Kidney (tissue), 14 donors: ENCODE measurements around the gene VDR. TPM values are rescaled to one million over a fixed set of nuclear protein-coding genes. Genes with fewer than 3 reads are reported as not detected.
"Not testable (repeated sequence)": the region's sequence is repeated elsewhere in the genome, so short reads cannot be mapped to it uniquely, and the experiment has no call there.

Experiments
- DNase-seq, 5 donors: peaks; one replicate each; pipeline ENCODE4 v3.0.0-alpha.2; 2013 to 2020
- FAIRE-seq: peaks from 2 replicates; lab custom pipeline; 2012; peaks lifted over from hg19 to GRCh38; lab: Jason Lieb, UNC
- H3K27ac ChIP-seq, 2 donors: one replicate each; pipeline ENCODE4 v1.7.0; 2013; ENCODE audit warnings: low read depth in 2 of 2, low read length in 2 of 2, inconsistent platforms in 1 of 2
- H3K27me3 ChIP-seq: one replicate; pipeline ENCODE4 v1.7.1; 2013; ENCODE audit warnings: low read length, inconsistent platforms; ENCODE audit not compliant: control insufficient read depth, insufficient read depth
- H3K36me3 ChIP-seq, 3 donors: one replicate each; pipeline versions ENCODE4 v1.7.0 to v1.7.1; 2013; ENCODE audit warnings: low read length in 3 of 3, control low read depth in 1 of 3, inconsistent platforms in 1 of 3; ENCODE audit not compliant: insufficient read depth in 3 of 3, control insufficient read depth in 2 of 3
- H3K4me1 ChIP-seq, 3 donors: one replicate each; pipeline versions ENCODE4 v1.7.0 to v1.7.1; 2013; ENCODE audit warnings: low read length in 3 of 3, inconsistent platforms in 1 of 3, low read depth in 1 of 3; ENCODE audit not compliant: control insufficient read depth in 2 of 3, insufficient read depth in 2 of 3
- H3K4me3 ChIP-seq, 3 donors: one replicate each; pipeline versions ENCODE4 v1.7.0 to v1.8.1; 2013; ENCODE audit warnings: low read length in 3 of 3, control low read depth in 1 of 3, inconsistent platforms in 1 of 3
- H3K9ac ChIP-seq, 3 donors: one replicate each; pipeline versions ENCODE4 v1.7.0 to v1.7.1; 2013; ENCODE audit warnings: low read length in 3 of 3, control low read depth in 1 of 3, inconsistent platforms in 1 of 3
- H3K9me3 ChIP-seq, 3 donors: one replicate each; pipeline versions ENCODE4 v1.7.0 to v1.7.1; 2013; ENCODE audit warnings: low read length in 3 of 3, control low read depth in 1 of 3, inconsistent platforms in 1 of 3; ENCODE audit not compliant: control insufficient read depth in 2 of 3, insufficient read depth in 1 of 3
- intact Hi-C: fragments of 100-400 bp; cut with DNase I; formaldehyde crosslinking; loops from one replicate; pipeline ENCODE4 v1.11.1; 2022
- polyA plus RNA-seq: library from polyadenylated mRNA; stranded (reverse); fragments of 350-450 nt; fragmentation: Illumina TruSeq; extraction: RNeasy Lipid Tissue Mini Kit (QIAGEN cat#74804); gene quantifications from one replicate; pipeline ENCODE4 v1.2.3, GENCODE V29; 2014; ENCODE audit warnings: low read depth, low replicate concordance; ENCODE audit not compliant: insufficient read depth
- total RNA-seq: library from RNA; stranded (reverse); fragmentation: NEBNext Ultra II Directional; extraction: Animal tissue kit (Norgen Biotek cat#: 25700); gene quantifications from one replicate; pipeline ENCODE4 v1.2.1, GENCODE V29; 2021
- TF ChIP-seq, protein P1 (sequence below): IDR thresholded peaks from 3 replicates; pipeline ENCODE4 v1.5.1; 2012; ENCODE audit warnings: mild to moderate bottlenecking, moderate library complexity, borderline replicate concordance; ENCODE audit not compliant: insufficient read depth; ENCODE audit errors: extremely low read depth
- donor health status: control.
- donor health status: control.
- donor health status: control.
- donor health status: control.
- donor health status: control.
- donor health status: DM: yes; HTN: yes; CAD: no.
- donor health status: Normal renal cell carcinoma (clear cell type).

Gene VDR
- total and polyA plus RNA-seq, 2 donors from 2014 or later: 14.8 to 19.1 TPM

DNA sequence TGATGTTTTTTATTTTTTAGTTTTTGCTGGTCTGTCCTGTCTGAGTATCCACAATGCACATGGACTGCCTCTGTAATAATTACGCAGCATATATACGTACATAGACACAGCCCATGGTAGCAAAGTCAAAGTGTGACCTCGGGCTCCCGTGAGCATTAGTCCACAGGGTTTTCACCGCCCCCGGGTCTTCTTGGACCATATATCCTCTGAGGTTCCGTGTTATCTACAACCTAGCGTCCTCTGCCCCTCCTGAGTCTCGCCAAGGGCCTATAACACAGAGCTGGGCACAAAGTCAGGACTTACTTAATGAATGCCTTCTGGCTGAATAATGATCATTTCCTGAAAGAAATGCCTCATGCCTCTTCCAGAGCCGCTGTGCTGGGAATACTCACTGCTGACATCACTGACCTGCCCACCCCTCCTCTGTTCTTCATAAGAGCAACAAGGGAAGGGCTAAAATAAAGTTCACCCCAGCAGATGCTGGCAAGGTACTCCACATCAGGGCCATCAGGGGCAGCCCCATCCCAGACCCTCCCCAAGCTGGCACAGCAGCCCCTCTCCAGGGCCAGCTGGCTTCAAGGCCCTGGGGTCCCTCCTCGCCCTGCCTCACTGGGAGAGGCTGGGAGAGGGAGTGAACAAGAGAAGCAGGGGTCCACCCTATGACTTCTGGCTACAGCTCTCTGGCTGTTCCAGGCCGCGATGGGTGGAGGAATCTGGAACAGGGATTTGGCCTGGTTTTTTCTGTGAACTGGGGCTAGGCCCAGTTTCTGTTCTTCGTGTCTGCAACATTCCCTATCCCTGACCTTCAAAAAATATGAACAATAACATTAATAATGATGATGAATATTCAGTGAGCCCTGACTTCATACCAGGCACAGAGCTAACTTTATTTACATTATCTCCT lies 93.0 kb downstream of the VDR start:
- peaks cover 7 to 73% (median 48%) of the 10 kb centered on the region in 3 donors for H3K4me1 ChIP-seq
- intact Hi-C loops: no loop called here
- TF ChIP-seq, protein P1, sequence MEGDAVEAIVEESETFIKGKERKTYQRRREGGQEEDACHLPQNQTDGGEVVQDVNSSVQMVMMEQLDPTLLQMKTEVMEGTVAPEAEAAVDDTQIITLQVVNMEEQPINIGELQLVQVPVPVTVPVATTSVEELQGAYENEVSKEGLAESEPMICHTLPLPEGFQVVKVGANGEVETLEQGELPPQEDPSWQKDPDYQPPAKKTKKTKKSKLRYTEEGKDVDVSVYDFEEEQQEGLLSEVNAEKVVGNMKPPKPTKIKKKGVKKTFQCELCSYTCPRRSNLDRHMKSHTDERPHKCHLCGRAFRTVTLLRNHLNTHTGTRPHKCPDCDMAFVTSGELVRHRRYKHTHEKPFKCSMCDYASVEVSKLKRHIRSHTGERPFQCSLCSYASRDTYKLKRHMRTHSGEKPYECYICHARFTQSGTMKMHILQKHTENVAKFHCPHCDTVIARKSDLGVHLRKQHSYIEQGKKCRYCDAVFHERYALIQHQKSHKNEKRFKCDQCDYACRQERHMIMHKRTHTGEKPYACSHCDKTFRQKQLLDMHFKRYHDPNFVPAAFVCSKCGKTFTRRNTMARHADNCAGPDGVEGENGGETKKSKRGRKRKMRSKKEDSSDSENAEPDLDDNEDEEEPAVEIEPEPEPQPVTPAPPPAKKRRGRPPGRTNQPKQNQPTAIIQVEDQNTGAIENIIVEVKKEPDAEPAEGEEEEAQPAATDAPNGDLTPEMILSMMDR: no peak
- FAIRE-seq (no peak), DNase-seq (no peak)
- no peaks in the 10 kb centered on the region for H3K36me3 ChIP-seq
- H3K9me3 ChIP-seq: no peaks in the 10 kb centered on the region
- H3K27ac ChIP-seq: peak overlapping the region; percentile 92 to 99
- peak overlapping the region in 2 of 3 donors; percentile 48 to 49 for H3K4me3 ChIP-seq
- peak overlapping the region in 1 of 3 donors; percentile 51 for H3K9ac ChIP-seq
- H3K27me3 ChIP-seq: no peaks in the 10 kb centered on the region

DNA sequence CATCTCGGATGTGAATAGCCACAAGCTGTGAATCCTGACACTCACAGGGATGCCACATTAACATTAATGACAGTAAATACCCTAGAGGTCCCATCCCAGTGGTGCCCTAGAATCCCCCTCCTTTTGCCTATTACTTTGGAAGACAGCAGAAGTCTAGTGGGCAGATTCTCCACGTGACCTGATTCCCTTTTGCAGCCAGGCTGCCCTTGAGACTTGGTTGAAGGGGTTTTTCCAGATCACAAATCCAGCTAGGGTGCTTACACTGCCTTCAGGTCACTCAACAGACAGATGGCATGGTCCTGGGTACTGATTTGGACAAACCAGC lies 93.8 kb downstream of the VDR start:
- intact Hi-C loops: no loop called here
- Histone ChIP-seq H3K27ac (peak overlapping the region in 1 of 2 donors; percentile 99), H3K36me3 (no peaks in the 10 kb centered on the region), H3K4me1 (peaks cover 7 to 67% (median 46%) of the 10 kb centered on the region in 3 donors), H3K9me3 (no peaks in the 10 kb centered on the region), H3K27me3 (no peaks in the 10 kb centered on the region), H3K4me3 (no peak overlapping the region), H3K9ac (peak overlapping the region in 2 of 3 donors; percentile 43 to 51)
- TF ChIP-seq, protein P1: no peak
- FAIRE-seq: no peak
- no peak for DNase-seq

DNA sequence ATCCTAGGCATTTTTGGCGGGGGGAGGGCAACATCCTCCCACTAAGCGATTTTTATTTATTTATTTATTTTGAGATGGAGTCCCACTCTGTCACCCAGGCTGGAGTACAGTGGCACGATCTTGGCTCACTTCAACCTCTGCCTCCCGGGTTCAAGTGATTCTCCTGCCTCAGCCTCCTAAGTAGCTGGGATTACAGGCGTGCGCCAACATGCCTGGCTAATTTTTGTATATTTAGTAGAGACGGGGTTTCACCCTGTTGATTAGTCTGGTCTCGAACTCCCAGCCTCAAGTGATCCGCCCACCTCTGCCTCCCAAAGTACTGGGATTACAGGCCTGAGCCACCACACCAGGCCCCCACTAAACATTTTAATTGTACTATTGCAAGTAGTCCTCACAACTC lies 95.3 kb downstream of the VDR start:
- H3K9ac ChIP-seq, H3K27ac ChIP-seq, DNase-seq, intact Hi-C loops, H3K27me3 ChIP-seq, H3K9me3 ChIP-seq, H3K4me3 ChIP-seq, FAIRE-seq, H3K36me3 ChIP-seq: not testable (repeated sequence)
- peaks cover 7 to 64% (median 46%) of the 10 kb centered on the region in 3 donors for H3K4me1 ChIP-seq

DNA sequence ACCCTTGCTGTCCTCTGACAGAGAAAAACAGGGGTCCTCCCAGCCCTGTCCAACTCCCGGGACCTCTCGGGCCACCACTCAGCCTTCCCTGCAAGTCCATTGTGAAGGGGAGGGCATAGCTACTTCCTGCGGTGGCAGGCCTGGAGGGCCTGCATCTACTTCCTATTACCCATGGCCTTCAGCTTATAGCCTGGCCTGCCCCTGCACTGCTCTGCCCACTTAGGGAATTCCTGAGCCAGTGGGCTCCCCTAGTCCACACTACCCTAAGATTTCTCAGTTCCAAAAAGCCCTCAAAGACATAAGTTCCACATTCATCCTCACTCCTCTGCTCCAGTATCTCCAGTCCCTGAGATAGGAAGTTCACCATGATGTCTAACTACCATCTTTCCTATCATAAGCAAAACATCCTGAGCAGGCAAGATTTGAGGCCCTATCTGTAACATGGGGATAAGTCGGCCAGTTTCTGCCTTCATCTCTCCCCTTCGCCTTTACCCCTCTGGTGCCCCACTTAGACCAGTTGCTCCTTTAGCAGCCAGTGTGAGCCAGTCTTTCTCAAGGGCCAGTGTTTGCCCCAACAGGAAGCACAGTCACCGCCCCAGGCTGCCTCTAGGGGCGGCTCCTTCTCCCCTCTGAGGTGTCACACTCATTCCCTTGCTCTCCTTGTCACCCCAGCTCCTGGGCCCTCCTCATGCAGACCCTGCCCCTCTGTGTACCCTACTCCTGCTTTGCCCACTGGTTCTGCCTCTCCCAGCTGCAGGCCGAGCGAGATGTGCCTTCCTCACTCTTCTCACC lies 96.0 kb downstream of the VDR start:
- Histone ChIP-seq H3K4me3 (no peak overlapping the region), H3K27me3 (no peaks in the 10 kb centered on the region), H3K4me1 (peaks cover 7 to 64% (median 47%) of the 10 kb centered on the region in 3 donors), H3K9me3 (no peaks in the 10 kb centered on the region), H3K27ac (peak overlapping the region; percentile 40 to 67), H3K9ac (peak overlapping the region in 1 of 3 donors; percentile 51), H3K36me3 (no peaks in the 10 kb centered on the region)
- intact Hi-C loops: no loop called here
- TF ChIP-seq, protein P1: no peak
- DNase-seq (no peak), FAIRE-seq (no peak)
